Activated B cell treated with CpG ODN at 0.5 μM for 24 hours (primary cell): ENCODE measurements around the gene STUB1. TPM values are rescaled to one million over a fixed set of nuclear protein-coding genes. Genes with fewer than 3 reads are reported as not detected.

Experiments used
- ATAC-seq: fragments of 200-7000 bp; cut with Tn5 transposase; one replicate; pipeline ENCODE4 v1.10.0; 2021; ENCODE audit warnings: low read depth, mild to moderate bottlenecking, moderate library complexity
- CTCF ChIA-PET: fragments of 350-600 bp; sonication (Branson Sonifier 250); formaldehyde crosslinking; loops from one replicate; lab custom pipeline; 2021; ENCODE audit warnings: antibody characterized with exemption; lab: Charles Lee
- POLR2A ChIA-PET: fragments of 350-600 bp; sonication (Branson Sonifier 250); formaldehyde crosslinking; loops from one replicate; lab custom pipeline; 2021; ENCODE audit warnings: antibody characterized with exemption; lab: Charles Lee
- DNase-seq: peaks from one replicate; pipeline ENCODE4 v3.0.0; 2022
- H3K27ac Mint-ChIP-seq: one replicate; pipeline ENCODE4 v1.8.0; 2020; ENCODE audit warnings: mixed read lengths
- H3K27me3 Mint-ChIP-seq: one replicate; pipeline ENCODE4 v1.8.0; 2021; ENCODE audit warnings: mixed read lengths
- H3K36me3 Mint-ChIP-seq: one replicate; pipeline ENCODE4 v1.8.0; 2021; ENCODE audit warnings: low read depth, mixed read lengths
- H3K4me1 Mint-ChIP-seq: one replicate; pipeline ENCODE4 v1.8.0; 2021; ENCODE audit warnings: mixed read lengths
- H3K4me3 Mint-ChIP-seq: one replicate; pipeline ENCODE4 v1.8.0; 2020; ENCODE audit warnings: mild to moderate bottlenecking, mixed read lengths
- H3K9me3 Mint-ChIP-seq: one replicate; pipeline ENCODE4 v1.8.0; 2020; ENCODE audit warnings: mixed read lengths
- CTCF ChIP-seq: fragments of 200-600 bp; IDR thresholded peaks from one replicate; pipeline ENCODE4 v1.8.0; 2022; ENCODE audit warnings: antibody characterized with exemption, mild to moderate bottlenecking
- intact Hi-C: fragments of 100-400 bp; cut with micrococcal nuclease; formaldehyde crosslinking; loops from one replicate; pipeline ENCODE4 v1.15.1; 2024
- total RNA-seq: library from RNA; stranded (reverse); gene quantifications from 2 replicates; pipeline ENCODE4 v1.2.3, GENCODE V29; 2022

The STUB1 gene
- total RNA-seq, 1 donor from 2014 or later = 81.2 TPM

GRCh38 chr16:692356-693108 is 12.3 kb downstream of the STUB1 start:
- no peak for ATAC-seq
- TF ChIP-seq CTCF = no peak
- CTCF ChIA-PET = no interaction called here
- Mint-ChIP-seq H3K36me3 (peaks cover 6% of the 10 kb centered on the region), H3K27me3 (peaks cover 17% of the 10 kb centered on the region), H3K4me3 (no peak overlapping the region), H3K27ac (no peak overlapping the region), H3K9me3 (no peaks in the 10 kb centered on the region), H3K4me1 (peaks cover 37% of the 10 kb centered on the region)
- no peak for DNase-seq
- POLR2A ChIA-PET = interaction anchor here (1.2 kb wide), 1 partner anchor 8 kb away, joined by 3 read pairs; the partner anchor contains the start of gene JMJD8
- intact Hi-C loops = no loop called here

- intact Hi-C loops = no loop called here
- CTCF ChIA-PET = no interaction called here
- POLR2A ChIA-PET = interaction anchor here (1.2 kb wide), 1 partner anchor 9 kb away, joined by 3 read pairs; the partner anchor contains the start of gene JMJD8
- Mint-ChIP-seq H3K36me3 (peaks cover 5% of the 10 kb centered on the region), H3K4me3 (peak overlapping the region; percentile 28), H3K9me3 (no peaks in the 10 kb centered on the region), H3K4me1 (peaks cover 36% of the 10 kb centered on the region), H3K27me3 (peaks cover 17% of the 10 kb centered on the region), H3K27ac (no peak overlapping the region)
- ATAC-seq (no peak), DNase-seq (no peak)
- TF ChIP-seq CTCF = no peak
Measured at GRCh38 chr16:693364-693763, 13.2 kb downstream of the STUB1 start.

GRCh38 chr16:693766-694165 is 13.6 kb downstream of the STUB1 start:
- Mint-ChIP-seq H3K27me3 (peaks cover 17% of the 10 kb centered on the region), H3K9me3 (no peaks in the 10 kb centered on the region), H3K36me3 (peaks cover 5% of the 10 kb centered on the region), H3K4me3 (no peak overlapping the region), H3K4me1 (peaks cover 36% of the 10 kb centered on the region), H3K27ac (no peak overlapping the region)
- ATAC-seq (no peak), DNase-seq (no peak)
- intact Hi-C loops = no loop called here
- CTCF ChIA-PET = interaction anchor here (2.1 kb wide), 1 partner anchor 18 kb away, joined by 8 read pairs; no protein-coding TSS in a partner anchor
- POLR2A ChIA-PET = interaction anchor here (1.2 kb wide), 1 partner anchor 10 kb away, joined by 3 read pairs; the partner anchor contains the start of gene JMJD8
- no peak for TF ChIP-seq CTCF

GRCh38 chr16:694187-694862 is 14.1 kb downstream of the STUB1 start:
- H3K9me3 Mint-ChIP-seq = no peaks in the 10 kb centered on the region
- H3K4me3 Mint-ChIP-seq = peak overlapping the region; percentile 60
- peaks cover 32% of the 10 kb centered on the region for H3K4me1 Mint-ChIP-seq
- peaks cover 5% of the 10 kb centered on the region for H3K36me3 Mint-ChIP-seq
- ChIA-PET CTCF (interaction anchor here (2.1 kb wide), 1 partner anchor 18 kb away, joined by 8 read pairs; no protein-coding TSS in a partner anchor), POLR2A (interaction anchor here (1.4 to 2.0 kb wide), 2 partner anchors 10 to 21 kb away, joined by 3 to 8 read pairs; partner anchors contain the start of genes JMJD8 and METRN)
- no peak overlapping the region for H3K27ac Mint-ChIP-seq
- intact Hi-C loops = no loop called here
- no peak for TF ChIP-seq CTCF
- no peak for DNase-seq
- ATAC-seq = no peak
- peaks cover 18% of the 10 kb centered on the region for H3K27me3 Mint-ChIP-seq
